Measurements from ENCODE around the gene RNF187.

Gene RNF187

GRCh38 chr1:228483789-228484188 lies 3.4 kb upstream of the RNF187 start:
- ATAC-seq: no peak
- TF ChIP-seq TOX (CRISPR knock-in tag; IDR thresholded peaks at IDR 0.05; ENCODE audit: borderline replicate concordance) (no peak), ZNF70 (CRISPR knock-in tag; IDR thresholded peaks at IDR 0.05) (no peak), PPARA (CRISPR knock-in tag; IDR thresholded peaks at IDR 0.05; ENCODE audit: borderline replicate concordance) (no peak), ZC3H10 (CRISPR knock-in tag; IDR thresholded peaks at IDR 0.05) (no peak), SNAI2 (CRISPR knock-in tag; IDR thresholded peaks at IDR 0.05) (no peak), ESRRG (CRISPR knock-in tag; IDR thresholded peaks at IDR 0.05) (no peak), ARNTL (CRISPR knock-in tag; IDR thresholded peaks at IDR 0.05; ENCODE audit: borderline replicate concordance, low read depth) (no peak), CREB5 (CRISPR knock-in tag; IDR thresholded peaks at IDR 0.05; ENCODE audit: low read depth) (no peak), ZNF8 (CRISPR knock-in tag; IDR thresholded peaks at IDR 0.05) (no peak), OSR1 (CRISPR knock-in tag; IDR thresholded peaks at IDR 0.05) (no peak), BACH2 (CRISPR knock-in tag; IDR thresholded peaks at IDR 0.05; ENCODE audit: borderline replicate concordance) (no peak), TCF4 (CRISPR knock-in tag; IDR thresholded peaks at IDR 0.05; ENCODE audit: borderline replicate concordance) (no peak), RARB (CRISPR knock-in tag; IDR thresholded peaks at IDR 0.05) (no peak), ZFP30 (CRISPR knock-in tag; IDR thresholded peaks at IDR 0.05) (no peak), ISL1 (CRISPR knock-in tag; IDR thresholded peaks at IDR 0.05) (no peak), CSDC2 (CRISPR knock-in tag; IDR thresholded peaks at IDR 0.05) (no peak), ZFP3 (CRISPR knock-in tag; IDR thresholded peaks at IDR 0.05) (no peak)
- TF ChIP-seq, protein P1, sequence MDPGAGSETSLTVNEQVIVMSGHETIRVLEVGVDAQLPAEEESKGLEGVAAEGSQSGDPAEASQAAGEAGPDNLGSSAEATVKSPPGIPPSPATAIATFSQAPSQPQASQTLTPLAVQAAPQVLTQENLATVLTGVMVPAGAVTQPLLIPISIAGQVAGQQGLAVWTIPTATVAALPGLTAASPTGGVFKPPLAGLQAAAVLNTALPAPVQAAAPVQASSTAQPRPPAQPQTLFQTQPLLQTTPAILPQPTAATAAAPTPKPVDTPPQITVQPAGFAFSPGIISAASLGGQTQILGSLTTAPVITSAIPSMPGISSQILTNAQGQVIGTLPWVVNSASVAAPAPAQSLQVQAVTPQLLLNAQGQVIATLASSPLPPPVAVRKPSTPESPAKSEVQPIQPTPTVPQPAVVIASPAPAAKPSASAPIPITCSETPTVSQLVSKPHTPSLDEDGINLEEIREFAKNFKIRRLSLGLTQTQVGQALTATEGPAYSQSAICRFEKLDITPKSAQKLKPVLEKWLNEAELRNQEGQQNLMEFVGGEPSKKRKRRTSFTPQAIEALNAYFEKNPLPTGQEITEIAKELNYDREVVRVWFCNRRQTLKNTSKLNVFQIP (CRISPR knock-in tag; IDR thresholded peaks at IDR 0.05; ENCODE audit: borderline replicate concordance, low read depth): no peak
- TF ChIP-seq, protein P2, sequence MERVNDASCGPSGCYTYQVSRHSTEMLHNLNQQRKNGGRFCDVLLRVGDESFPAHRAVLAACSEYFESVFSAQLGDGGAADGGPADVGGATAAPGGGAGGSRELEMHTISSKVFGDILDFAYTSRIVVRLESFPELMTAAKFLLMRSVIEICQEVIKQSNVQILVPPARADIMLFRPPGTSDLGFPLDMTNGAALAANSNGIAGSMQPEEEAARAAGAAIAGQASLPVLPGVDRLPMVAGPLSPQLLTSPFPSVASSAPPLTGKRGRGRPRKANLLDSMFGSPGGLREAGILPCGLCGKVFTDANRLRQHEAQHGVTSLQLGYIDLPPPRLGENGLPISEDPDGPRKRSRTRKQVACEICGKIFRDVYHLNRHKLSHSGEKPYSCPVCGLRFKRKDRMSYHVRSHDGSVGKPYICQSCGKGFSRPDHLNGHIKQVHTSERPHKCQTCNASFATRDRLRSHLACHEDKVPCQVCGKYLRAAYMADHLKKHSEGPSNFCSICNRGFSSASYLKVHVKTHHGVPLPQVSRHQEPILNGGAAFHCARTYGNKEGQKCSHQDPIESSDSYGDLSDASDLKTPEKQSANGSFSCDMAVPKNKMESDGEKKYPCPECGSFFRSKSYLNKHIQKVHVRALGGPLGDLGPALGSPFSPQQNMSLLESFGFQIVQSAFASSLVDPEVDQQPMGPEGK (CRISPR knock-in tag; IDR thresholded peaks at IDR 0.05; ENCODE audit: borderline replicate concordance): no peak
- TF ChIP-seq, protein P3, sequence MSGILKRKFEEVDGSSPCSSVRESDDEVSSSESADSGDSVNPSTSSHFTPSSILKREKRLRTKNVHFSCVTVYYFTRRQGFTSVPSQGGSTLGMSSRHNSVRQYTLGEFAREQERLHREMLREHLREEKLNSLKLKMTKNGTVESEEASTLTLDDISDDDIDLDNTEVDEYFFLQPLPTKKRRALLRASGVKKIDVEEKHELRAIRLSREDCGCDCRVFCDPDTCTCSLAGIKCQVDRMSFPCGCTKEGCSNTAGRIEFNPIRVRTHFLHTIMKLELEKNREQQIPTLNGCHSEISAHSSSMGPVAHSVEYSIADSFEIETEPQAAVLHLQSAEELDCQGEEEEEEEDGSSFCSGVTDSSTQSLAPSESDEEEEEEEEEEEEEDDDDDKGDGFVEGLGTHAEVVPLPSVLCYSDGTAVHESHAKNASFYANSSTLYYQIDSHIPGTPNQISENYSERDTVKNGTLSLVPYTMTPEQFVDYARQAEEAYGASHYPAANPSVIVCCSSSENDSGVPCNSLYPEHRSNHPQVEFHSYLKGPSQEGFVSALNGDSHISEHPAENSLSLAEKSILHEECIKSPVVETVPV (CRISPR knock-in tag; IDR thresholded peaks at IDR 0.05): no peak

DNA sequence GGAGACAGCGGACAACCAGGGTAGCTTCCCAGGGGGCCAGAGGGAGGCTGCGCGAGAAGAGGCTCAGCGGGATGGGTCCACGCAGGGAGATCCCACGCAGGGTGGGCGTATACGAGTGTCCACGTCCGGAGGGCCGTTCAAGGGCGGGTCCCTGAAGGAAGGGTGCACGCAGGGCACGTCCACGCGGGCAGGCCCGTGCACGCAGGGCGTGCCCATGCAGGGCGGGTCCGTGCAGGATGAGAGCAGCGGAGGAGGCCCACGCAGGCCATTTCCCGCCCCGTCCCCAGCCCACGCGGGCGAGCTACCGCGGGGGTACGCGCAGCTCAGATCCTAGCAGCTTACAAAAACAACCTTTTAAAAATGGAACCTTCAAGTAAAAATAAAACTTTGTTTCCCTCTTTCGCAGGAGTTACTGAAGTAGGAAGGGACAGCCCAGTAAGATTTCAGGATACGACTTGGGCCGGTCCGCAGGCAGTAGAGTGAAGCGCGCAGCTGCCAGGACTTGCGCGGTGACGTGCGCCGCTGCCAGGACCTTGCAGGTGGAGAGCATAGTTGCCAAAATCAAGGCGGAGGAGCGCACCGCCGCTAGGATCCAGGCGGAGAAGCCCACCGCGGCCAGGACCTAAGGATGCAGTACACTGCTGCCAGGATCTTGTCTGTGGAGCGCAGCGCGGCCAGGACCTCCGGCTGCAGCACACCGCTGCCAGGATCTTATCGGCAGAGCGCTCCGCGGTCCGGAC lies 416 bp upstream of the RNF187 start:
- ATAC-seq: peak; percentile 82
- TF ChIP-seq ZC3H10 (CRISPR knock-in tag; IDR thresholded peaks at IDR 0.05): peak; percentile 14; the same call in 1 of the 2 replicates
- TF ChIP-seq ZNF70 (CRISPR knock-in tag; IDR thresholded peaks at IDR 0.05): no peak
- 0 out of 2 replicates have a peak, but pooled peaks have one; percentile 55 for TF ChIP-seq CSDC2 (CRISPR knock-in tag; IDR thresholded peaks at IDR 0.05)
- TF ChIP-seq GLIS3 (CRISPR knock-in tag; IDR thresholded peaks at IDR 0.05): peak; percentile 79; the same call in 1 of the 2 replicates
- TF ChIP-seq ARNTL (CRISPR knock-in tag; IDR thresholded peaks at IDR 0.05; ENCODE audit: borderline replicate concordance, low read depth): no peak
- peak; percentile 73; the same call in 1 of the 2 replicates for TF ChIP-seq ZFP3 (CRISPR knock-in tag; IDR thresholded peaks at IDR 0.05)
- TF ChIP-seq, protein P2 (CRISPR knock-in tag; IDR thresholded peaks at IDR 0.05; ENCODE audit: borderline replicate concordance): no peak
- TF ChIP-seq RARB (CRISPR knock-in tag; IDR thresholded peaks at IDR 0.05): no peak
- no peak for TF ChIP-seq ISL1 (CRISPR knock-in tag; IDR thresholded peaks at IDR 0.05)
- TF ChIP-seq ZFP30 (CRISPR knock-in tag; IDR thresholded peaks at IDR 0.05): no peak
- no peak for TF ChIP-seq TCF4 (CRISPR knock-in tag; IDR thresholded peaks at IDR 0.05; ENCODE audit: borderline replicate concordance)
- TF ChIP-seq PPARA (CRISPR knock-in tag; IDR thresholded peaks at IDR 0.05; ENCODE audit: borderline replicate concordance): no peak
- TF ChIP-seq ZNF565 (CRISPR knock-in tag; conservative IDR thresholded peaks at IDR 0.05; ENCODE audit: low read depth): no peak
- no peak for TF ChIP-seq ESRRG (CRISPR knock-in tag; IDR thresholded peaks at IDR 0.05)
- TF ChIP-seq TOX (CRISPR knock-in tag; IDR thresholded peaks at IDR 0.05; ENCODE audit: borderline replicate concordance): peak; percentile 48; the same call in 1 of the 2 replicates
- peak; percentile 74; the same call in 1 of the 2 replicates for TF ChIP-seq OSR1 (CRISPR knock-in tag; IDR thresholded peaks at IDR 0.05)
- no peak for TF ChIP-seq BACH2 (CRISPR knock-in tag; IDR thresholded peaks at IDR 0.05; ENCODE audit: borderline replicate concordance)
- TF ChIP-seq, protein P1 (CRISPR knock-in tag; IDR thresholded peaks at IDR 0.05; ENCODE audit: borderline replicate concordance, low read depth): 0 out of 2 replicates have a peak, but pooled peaks have one; percentile 18
- no peak for TF ChIP-seq CREB5 (CRISPR knock-in tag; IDR thresholded peaks at IDR 0.05; ENCODE audit: low read depth)
- TF ChIP-seq SNAI2 (CRISPR knock-in tag; IDR thresholded peaks at IDR 0.05): no peak

Data from SK-N-SH treated with all-trans-retinoic acid at 6 μM for 48 hours (cell line).